NCI-H2107 (cell line): ENCODE measurements around the gene CDCA4.

Experiments used
- DNase-seq: peaks from one replicate; lab custom pipeline; 2025; lab: John Stamatoyannopoulos, UW

CDCA4 gene

GRCh38 chr14:105013150-105013785, 7.6 kb downstream of the CDCA4 start:
- DNase-seq = no peak

- DNase-seq = no peak
These were observed 8.5 kb downstream of the CDCA4 start for GRCh38 chr14:105012171-105012985.

GRCh38 chr14:105011312-105011990, 9.4 kb downstream of the CDCA4 start:
- no peak for DNase-seq

- DNase-seq = no peak
These were observed 10.0 kb downstream of the CDCA4 start for GRCh38 chr14:105010891-105011291.

- DNase-seq = no peak
These were observed 10.8 kb downstream of the CDCA4 start for GRCh38 chr14:105010106-105010505.

GRCh38 chr14:105007593-105008264, 13.2 kb downstream of the CDCA4 start:
- no peak for DNase-seq

- no peak for DNase-seq
These were observed 13.9 kb downstream of the CDCA4 start for GRCh38 chr14:105006831-105007592.

GRCh38 chr14:105005929-105006830, 14.7 kb downstream of the CDCA4 start:
- no peak for DNase-seq

GRCh38 chr14:105005329-105005928, 15.5 kb downstream of the CDCA4 start:
- no peak for DNase-seq

- DNase-seq = no peak
These were observed 21.5 kb downstream of the CDCA4 start for GRCh38 chr14:104999361-104999760.

GRCh38 chr14:104998801-104999200, 22.1 kb downstream of the CDCA4 start:
- no peak for DNase-seq

- no peak for DNase-seq
These were observed 24.4 kb downstream of the CDCA4 start for GRCh38 chr14:104996483-104996882.

- no peak for DNase-seq
These were observed 24.9 kb downstream of the CDCA4 start for GRCh38 chr14:104996032-104996431.

GRCh38 chr14:104994978-104995377, 25.9 kb downstream of the CDCA4 start:
- DNase-seq = no peak

- DNase-seq = no peak
These were observed 26.9 kb downstream of the CDCA4 start for GRCh38 chr14:104993808-104994591.

GRCh38 chr14:104993306-104993705, 27.6 kb downstream of the CDCA4 start:
- DNase-seq = no peak

- no peak for DNase-seq
These were observed 28.4 kb downstream of the CDCA4 start for GRCh38 chr14:104992501-104992900.

- no peak for DNase-seq
These were observed 29.0 kb downstream of the CDCA4 start for GRCh38 chr14:104991896-104992230.

- no peak for DNase-seq
These were observed 31.0 kb downstream of the CDCA4 start for GRCh38 chr14:104989951-104990303.
